GM12878 (cell line): Measurements from ENCODE around the gene PODXL2. TPM values are rescaled to one million over a fixed set of nuclear protein-coding genes. Genes with fewer than 3 reads are reported as not detected.

Experiments used
- ATAC-seq: fragments of 200-7000 bp; cut with Tn5 transposase; 3 replicates; pipeline ENCODE4 v1.9.1; 2020; ENCODE audit warnings: mild to moderate bottlenecking, moderate library complexity
- BruUV-seq: library from RNA; stranded (reverse); fragments of 400-500 nt; replicated peaks from 2 replicates; lab custom pipeline; 2021; lab: Mats Ljungman, UMichigan
- CTCF ChIA-PET: fragments of 300-600 bp; sonication (Branson Sonifier 250); formaldehyde crosslinking; extraction: SDS; loops from one replicate; lab custom pipeline; 2021; ENCODE audit warnings: inconsistent platforms; lab: Yijun Ruan, JAX
- POLR2A ChIA-PET: fragments of 350-600 bp; formaldehyde crosslinking; extraction: SDS; loops from one replicate; lab custom pipeline; 2021; ENCODE audit warnings: inconsistent platforms; lab: Charles Lee
- RAD21 ChIA-PET: fragments of 300-600 bp; sonication (Branson Sonifier 250); formaldehyde crosslinking; loops from one replicate; lab custom pipeline; 2023; ENCODE audit warnings: antibody characterized with exemption; ENCODE audit not compliant: unreplicated experiment; lab: Charles Lee
- SMC1A ChIA-PET: fragments of 300-600 bp; sonication (Branson Sonifier 250); formaldehyde crosslinking; loops from one replicate; lab custom pipeline; 2023; ENCODE audit not compliant: unreplicated experiment, uncharacterized antibody; lab: Charles Lee
- DNase-seq: peaks from one replicate; pipeline ENCODE4 v3.0.0-alpha.2; 2011; ENCODE audit warnings: low read depth, low spot score
- FAIRE-seq: peaks from 3 replicates; lab custom pipeline; 2011; peaks lifted over from hg19 to GRCh38; lab: Jason Lieb, UNC
- H2AFZ ChIP-seq: 2 replicates; pipeline ENCODE4 v1.6.0; 2011; ENCODE audit warnings: low read depth, low read length, control low read depth; ENCODE audit not compliant: control insufficient read depth
- H3K27ac ChIP-seq: 2 replicates; pipeline ENCODE4 v1.5.1; 2011; ENCODE audit warnings: control low read depth; ENCODE audit not compliant: control insufficient read depth, insufficient read depth
- H3K27me3 ChIP-seq, 2 experiments: replicated peaks in 1 of 2; 2 replicates each; pipeline versions ENCODE4 v1.6.0 to v1.6.1; 2011; ENCODE audit warnings: low read length in 1 of 2; ENCODE audit not compliant: control insufficient read depth in 2 of 2, insufficient read depth in 2 of 2
- H3K36me3 ChIP-seq, 2 experiments: 2 replicates each; pipeline ENCODE4 v1.5.1; 2011; ENCODE audit warnings: low read length in 1 of 2; ENCODE audit not compliant: control insufficient read depth in 2 of 2, insufficient read depth in 2 of 2
- H3K4me1 ChIP-seq: 2 replicates; pipeline ENCODE4 v1.6.1; 2011; ENCODE audit warnings: mild to moderate bottlenecking, low read length, moderate library complexity, mixed read lengths; ENCODE audit not compliant: control insufficient read depth, insufficient read depth
- H3K4me2 ChIP-seq: 2 replicates; pipeline ENCODE4 v1.6.0; 2011; ENCODE audit warnings: control low read depth; ENCODE audit not compliant: control insufficient read depth, insufficient read depth
- H3K4me3 ChIP-seq: fragments of 200-600 bp; sonication (generic); 2 replicates; pipeline ENCODE4 v1.5.1; 2016
- H3K79me2 ChIP-seq: 2 replicates; pipeline ENCODE4 v1.6.0; 2011; ENCODE audit warnings: low read length; ENCODE audit not compliant: control insufficient read depth, insufficient read depth
- H3K9ac ChIP-seq: 2 replicates; pipeline ENCODE4 v1.8.0; 2011; ENCODE audit warnings: low read length, control low read depth, mixed read lengths; ENCODE audit not compliant: control insufficient read depth, insufficient read depth
- H3K9me3 ChIP-seq: replicated peaks from 3 replicates; pipeline ENCODE4 v1.5.1; 2011; ENCODE audit warnings: mild to moderate bottlenecking, low read length; ENCODE audit not compliant: control insufficient read depth, insufficient read depth
- H4K20me1 ChIP-seq: 2 replicates; pipeline ENCODE4 v1.6.0; 2011; ENCODE audit not compliant: control insufficient read depth, insufficient read depth
- ATF7 ChIP-seq: fragments of 450-650 bp; IDR thresholded peaks from 2 replicates; pipeline ENCODE4 v1.6.1; 2016; ENCODE audit warnings: low read depth, mild to moderate bottlenecking
- BCL3 ChIP-seq: IDR thresholded peaks from 2 replicates; pipeline ENCODE4 v1.6.1; 2011; ENCODE audit warnings: borderline replicate concordance, low read depth, mild to moderate bottlenecking, moderate library complexity, low read length; ENCODE audit not compliant: insufficient read depth, poor library complexity, severe bottlenecking
- PKNOX1 ChIP-seq: fragments of 450-650 bp; IDR thresholded peaks from 2 replicates; pipeline ENCODE4 v1.6.1; 2016; ENCODE audit warnings: mild to moderate bottlenecking
- PRDM15 ChIP-seq: fragments of 450-650 bp; formaldehyde crosslinking; IDR thresholded peaks from 2 replicates; pipeline ENCODE4 v1.4.0; 2020; ENCODE audit warnings: mild to moderate bottlenecking, moderate library complexity
- RAD51 ChIP-seq: fragments of 450-650 bp; IDR thresholded peaks from 2 replicates; pipeline ENCODE4 v1.6.1; 2016; ENCODE audit warnings: moderate library complexity, mild to moderate bottlenecking, inconsistent platforms
- SRF ChIP-seq, 2 experiments: IDR thresholded peaks; 2 replicates each; pipeline ENCODE4 v1.6.1; 2011; ENCODE audit warnings: low read depth in 2 of 2, low read length in 2 of 2, mild to moderate bottlenecking in 1 of 2, moderate library complexity in 1 of 2
- TBL1XR1 ChIP-seq: IDR thresholded peaks from 2 replicates; pipeline ENCODE4 v1.6.1; 2012; ENCODE audit warnings: low read depth, low read length, improper control_type of control experiment
- ZNF207 ChIP-seq: fragments of 450-650 bp; IDR thresholded peaks from 2 replicates; pipeline ENCODE4 v1.6.1; 2014; ENCODE audit warnings: antibody characterized with exemption, mild to moderate bottlenecking, borderline replicate concordance
- WGBS: methylation state at CpG from one replicate; pipeline ENCODE4 v1.1.6; 2016; ENCODE audit warnings: low lambda C conversion rate; ENCODE audit not compliant: insufficient replicate concordance, insufficient coverage; ENCODE audit errors: missing lambda C conversion rate; 5-methylcytosine and 5-hydroxymethylcytosine counted together
- in situ Hi-C: fragments of 300-500 bp; cut with MboI; formaldehyde crosslinking; loops from 9 replicates; pipeline ENCODE4 v1.14.3; 2018; ENCODE audit warnings: mixed read lengths
- intact Hi-C: fragments of 100-400 bp; cut with micrococcal nuclease; formaldehyde crosslinking; loops from one replicate; pipeline ENCODE4 v1.14.2; 2022; ENCODE audit not compliant: unreplicated experiment
- polyA plus RNA-seq, 11 experiments: library from polyadenylated mRNA; depleted of rRNA in 4 of 11; unstranded in 6 of 11; stranded (reverse) in 5 of 11; fragments of >200 nt; fragmentation: Nextera tagmentation in 4 of 11; fragmentation: Illumina TruSeq in 1 of 11; extraction: Ambion mirVana in 4 of 11; extraction: Trizol in 1 of 11; gene quantifications; 1 replicate in 1 of 11; 2 replicates in 10 of 11; pipeline versions ENCODE4 v1.2.1 to v1.2.3, GENCODE V29; 2011 to 2016; ENCODE audit warnings: inconsistent platforms in 2 of 11, missing spikeins in 2 of 11, low read depth in 1 of 11
- total RNA-seq, 4 experiments: library from RNA; depleted of rRNA in 3 of 4; stranded (reverse); fragments of >200 nt in 3 of 4; fragmentation: Illumina TruSeq in 1 of 4; extraction: Trizol in 1 of 4; gene quantifications; 2 replicates each; pipeline versions ENCODE4 v1.2.1 to v1.2.3, GENCODE V29; 2013 to 2021
- TF ChIP-seq, protein P1 (sequence below): fragments of 450-650 bp; IDR thresholded peaks from 2 replicates; pipeline ENCODE4 v1.6.1; 2018; ENCODE audit warnings: mild to moderate bottlenecking, low read depth, moderate library complexity; ENCODE audit not compliant: partially characterized antibody

PODXL2 gene
- total and polyA plus RNA-seq, 10 of the 15 experiments (the other 5 are each of a cell fraction or from before 2014, with no cell fraction given), result 0.03 to 24.4 (median 13.6) TPM; not detected in 2

GRCh38 chr3:127672429-127673190 lies 43.6 kb downstream of the PODXL2 start, which contains the start of gene ABTB1:
TSS of gene ABTB1 (plus strand) at chr3:127672952. CDS start at chr3:127673026, 74 bp downstream.
- Histone ChIP-seq H3K4me2 (peak within 1 kb of the TSS; percentile 99), H3K36me3 (no peaks in the 10 kb centered on the region), H3K9me3 (no peaks in the 10 kb centered on the region), H3K27me3 (no peaks in the 10 kb centered on the region), H3K9ac (peak within 1 kb of the TSS; percentile 95), H3K4me1 (peaks cover 11% of the 10 kb centered on the region; the same call in 1 of the 2 replicates), H3K27ac (peak within 1 kb of the TSS; percentile 87), H3K79me2 (peaks cover 7% of the 10 kb centered on the region), H3K4me3 (peak within 1 kb of the TSS; percentile 94), H2AFZ (peak within 1 kb of the TSS; percentile 79), H4K20me1 (no peaks in the 10 kb centered on the region)
- POLR2A ChIA-PET, result no interaction called here
- no peak for DNase-seq
- RAD21 ChIA-PET, result interaction anchor here (1.6 kb wide), 1 partner anchor 150 kb away, joined by 4 read pairs; no protein-coding TSS in a partner anchor
- in situ Hi-C loops, result no loop called here
- under 1% methylated on average over 48 of the region's 102 CpGs for WGBS
- SMC1A ChIA-PET, result interaction anchor here (1.3 to 1.6 kb wide), 2 partner anchors 142 to 150 kb away, joined by 3 read pairs; no protein-coding TSS in a partner anchor
- CTCF ChIA-PET, result no interaction called here
- ATAC-seq, result peak; percentile 89
- peak; percentile 23 for FAIRE-seq
- intact Hi-C loops, result no loop called here
- TSS peak; percentile 91 for BruUV-seq
- TF ChIP-seq ATF7 (no peak), ZNF207 (0 out of 2 replicates have a peak, but pooled peaks have one; percentile 28), RAD51 (no peak), BCL3 (peak; percentile 42), PRDM15 (CRISPR knock-in tag) (no peak), TBL1XR1 (no peak), SRF (IDR thresholded peaks at IDR 0.05; ENCODE audit: low read depth in 2 of 2, low read length in 2 of 2) (no peak), PKNOX1 (no peak)
- TF ChIP-seq, protein P1, sequence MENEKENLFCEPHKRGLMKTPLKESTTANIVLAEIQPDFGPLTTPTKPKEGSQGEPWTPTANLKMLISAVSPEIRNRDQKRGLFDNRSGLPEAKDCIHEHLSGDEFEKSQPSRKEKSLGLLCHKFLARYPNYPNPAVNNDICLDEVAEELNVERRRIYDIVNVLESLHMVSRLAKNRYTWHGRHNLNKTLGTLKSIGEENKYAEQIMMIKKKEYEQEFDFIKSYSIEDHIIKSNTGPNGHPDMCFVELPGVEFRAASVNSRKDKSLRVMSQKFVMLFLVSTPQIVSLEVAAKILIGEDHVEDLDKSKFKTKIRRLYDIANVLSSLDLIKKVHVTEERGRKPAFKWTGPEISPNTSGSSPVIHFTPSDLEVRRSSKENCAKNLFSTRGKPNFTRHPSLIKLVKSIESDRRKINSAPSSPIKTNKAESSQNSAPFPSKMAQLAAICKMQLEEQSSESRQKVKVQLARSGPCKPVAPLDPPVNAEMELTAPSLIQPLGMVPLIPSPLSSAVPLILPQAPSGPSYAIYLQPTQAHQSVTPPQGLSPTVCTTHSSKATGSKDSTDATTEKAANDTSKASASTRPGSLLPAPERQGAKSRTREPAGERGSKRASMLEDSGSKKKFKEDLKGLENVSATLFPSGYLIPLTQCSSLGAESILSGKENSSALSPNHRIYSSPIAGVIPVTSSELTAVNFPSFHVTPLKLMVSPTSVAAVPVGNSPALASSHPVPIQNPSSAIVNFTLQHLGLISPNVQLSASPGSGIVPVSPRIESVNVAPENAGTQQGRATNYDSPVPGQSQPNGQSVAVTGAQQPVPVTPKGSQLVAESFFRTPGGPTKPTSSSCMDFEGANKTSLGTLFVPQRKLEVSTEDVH, result no peak
